ENCODE data around the gene MPP2. TPM values are rescaled to one million over a fixed set of nuclear protein-coding genes. Genes with fewer than 3 reads are reported as not detected.
"Not testable (repeated sequence)": the region's sequence is repeated elsewhere in the genome, so short reads cannot be mapped to it uniquely, and the experiment has no call there.

Gene MPP2
- total RNA-seq, 1 experiment from 2014 or later = 2.6 TPM

GRCh38 chr17:43897831-43898230, 9.5 kb downstream of the MPP2 start:
- no TSS peak for BruUV-seq (replicated peaks)
- POLR2A ChIA-PET (ENCODE audit: low non-redundant PET) = no interaction called here
- TF ChIP-seq CTCF (conservative IDR thresholded peaks at IDR 0.05; ENCODE audit: low read depth, low read length) (no peak), EZH2 (IDR thresholded peaks at IDR 0.05; ENCODE audit: borderline replicate concordance, low read depth, low read length, poor library complexity, severe bottlenecking) (no peak)
- CTCF ChIA-PET = no interaction called here
- intact Hi-C loops (cut with micrococcal nuclease; ENCODE audit: unreplicated experiment) = no loop called here
- Histone ChIP-seq H3K36me3 (ENCODE audit: insufficient read depth, low read length, poor library complexity, severe bottlenecking) (no peaks in the 10 kb centered on the region), H3K27ac (ENCODE audit: low read depth, low read length, poor library complexity, severe bottlenecking) (no peak overlapping the region), H3K4me3 (ENCODE audit: low read depth, low read length, poor library complexity, severe bottlenecking) (no peak overlapping the region), H3K4me1 (ENCODE audit: insufficient read depth, low read length, poor library complexity, severe bottlenecking) (no peaks in the 10 kb centered on the region), H3K9me3 (ENCODE audit: low read depth, low read length, poor library complexity, severe bottlenecking) (no peaks in the 10 kb centered on the region), H3K27me3 (replicated peaks; ENCODE audit: insufficient read depth, low read depth, low read length, poor library complexity) (no peaks in the 10 kb centered on the region)
- no peak for DNase-seq (ENCODE audit: low spot score)

- intact Hi-C loops (cut with micrococcal nuclease; ENCODE audit: unreplicated experiment); H3K4me1 ChIP-seq (ENCODE audit: insufficient read depth, low read length, poor library complexity, severe bottlenecking); H3K4me3 ChIP-seq (ENCODE audit: low read depth, low read length, poor library complexity, severe bottlenecking); H3K27me3 ChIP-seq (replicated peaks; ENCODE audit: insufficient read depth, low read depth, low read length, poor library complexity); BruUV-seq (replicated peaks); H3K9me3 ChIP-seq (ENCODE audit: low read depth, low read length, poor library complexity, severe bottlenecking); H3K36me3 ChIP-seq (ENCODE audit: insufficient read depth, low read length, poor library complexity, severe bottlenecking); POLR2A ChIA-PET (ENCODE audit: low non-redundant PET); DNase-seq (ENCODE audit: low spot score); H3K27ac ChIP-seq (ENCODE audit: low read depth, low read length, poor library complexity, severe bottlenecking): not testable (repeated sequence)
- CTCF ChIA-PET = interaction anchor here (0.6 kb wide), 1 partner anchor 31 kb away, joined by 3 read pairs; no protein-coding TSS in a partner anchor
These were observed 12.8 kb downstream of the MPP2 start for GRCh38 chr17:43894494-43894893.

- intact Hi-C loops (cut with micrococcal nuclease; ENCODE audit: unreplicated experiment) = no loop called here
These were observed 14.7 kb downstream of the MPP2 start for GRCh38 chr17:43892647-43892952.

More at GRCh38 chr17:43892647-43892952, 14.7 kb downstream of the MPP2 start:
- Histone ChIP-seq H3K27ac (ENCODE audit: low read depth, low read length, poor library complexity, severe bottlenecking) (no peak overlapping the region), H3K9me3 (ENCODE audit: low read depth, low read length, poor library complexity, severe bottlenecking) (no peaks in the 10 kb centered on the region), H3K4me3 (ENCODE audit: low read depth, low read length, poor library complexity, severe bottlenecking) (no peak overlapping the region), H3K27me3 (replicated peaks; ENCODE audit: insufficient read depth, low read depth, low read length, poor library complexity) (no peaks in the 10 kb centered on the region), H3K36me3 (ENCODE audit: insufficient read depth, low read length, poor library complexity, severe bottlenecking) (no peaks in the 10 kb centered on the region), H3K4me1 (ENCODE audit: insufficient read depth, low read length, poor library complexity, severe bottlenecking) (no peaks in the 10 kb centered on the region)
- no TSS peak for BruUV-seq (replicated peaks)
- CTCF ChIA-PET = no interaction called here
- no peak for TF ChIP-seq CTCF (conservative IDR thresholded peaks at IDR 0.05; ENCODE audit: low read depth, low read length)
- no peak for TF ChIP-seq EZH2 (IDR thresholded peaks at IDR 0.05; ENCODE audit: borderline replicate concordance, low read depth, low read length, poor library complexity, severe bottlenecking)
- DNase-seq (ENCODE audit: low spot score) = no peak
- POLR2A ChIA-PET (ENCODE audit: low non-redundant PET) = no interaction called here
